Caco-2 (cell line): Measurements from ENCODE around the gene KIAA0825. TPM values are rescaled to one million over a fixed set of nuclear protein-coding genes. Genes with fewer than 3 reads are reported as not detected.

Experiments
- BruUV-seq: library from RNA; stranded (reverse); fragments of 400-500 nt; replicated peaks from 2 replicates; lab custom pipeline; 2021; lab: Mats Ljungman, UMichigan
- CTCF ChIA-PET: fragments of 300-600 bp; sonication (Branson Sonifier 250); formaldehyde crosslinking; loops from one replicate; lab custom pipeline; 2022; ENCODE audit warnings: antibody characterized with exemption; lab: Charles Lee
- POLR2A ChIA-PET: fragments of 300-600 bp; sonication (Branson Sonifier 250); formaldehyde crosslinking; loops from one replicate; lab custom pipeline; 2022; ENCODE audit warnings: antibody characterized with exemption; lab: Charles Lee
- DNase-seq, 2 experiments: peaks; one replicate each; pipeline versions ENCODE4 v3.0.0 to v3.0.0-alpha.2; 2020 to 2022
- H3K27me3 ChIP-seq: replicated peaks from 2 replicates; pipeline ENCODE4 v1.6.0; 2011; ENCODE audit warnings: low read length; ENCODE audit not compliant: control insufficient read depth, insufficient read depth
- H3K36me3 ChIP-seq: 2 replicates; pipeline ENCODE4 v1.5.1; 2011; ENCODE audit warnings: low read length; ENCODE audit not compliant: control insufficient read depth, insufficient read depth
- H3K4me1 ChIP-seq: fragments of 250-450 bp; sonication (Bioruptor Pico); 2 replicates; pipeline ENCODE4 v1.5.1; 2020; ENCODE audit warnings: mild to moderate bottlenecking
- H3K4me3 ChIP-seq: 2 replicates; pipeline ENCODE4 v1.5.1; 2011; ENCODE audit warnings: low read depth, mild to moderate bottlenecking, control low read depth, low read length
- H3K9me3 ChIP-seq: fragments of 250-450 bp; sonication (Bioruptor Pico); 2 replicates; pipeline ENCODE4 v1.5.1; 2020; ENCODE audit warnings: mild to moderate bottlenecking, moderate library complexity
- H3K27ac Mint-ChIP-seq: one replicate; pipeline ENCODE4 v1.8.0; 2022; ENCODE audit warnings: mixed read lengths; ENCODE audit not compliant: unreplicated experiment
- H3K27me3 Mint-ChIP-seq: one replicate; pipeline ENCODE4 v1.8.0; 2022; ENCODE audit warnings: mixed read lengths; ENCODE audit not compliant: insufficient read depth, unreplicated experiment
- H3K36me3 Mint-ChIP-seq: one replicate; pipeline ENCODE4 v1.8.0; 2022; ENCODE audit warnings: mild to moderate bottlenecking, mixed read lengths; ENCODE audit not compliant: insufficient read depth, unreplicated experiment
- H3K4me1 Mint-ChIP-seq: one replicate; pipeline ENCODE4 v1.8.0; 2022; ENCODE audit warnings: low read depth, mixed read lengths; ENCODE audit not compliant: unreplicated experiment
- H3K4me3 Mint-ChIP-seq: one replicate; pipeline ENCODE4 v1.8.0; 2022; ENCODE audit warnings: mild to moderate bottlenecking, moderate library complexity, mixed read lengths; ENCODE audit not compliant: unreplicated experiment
- H3K9me3 Mint-ChIP-seq: one replicate; pipeline ENCODE4 v1.8.0; 2022; ENCODE audit warnings: mixed read lengths; ENCODE audit not compliant: unreplicated experiment
- CTCF ChIP-seq, 2 experiments: fragments of 200-600 bp in 1 of 2; IDR thresholded peaks; 1 replicate in 1 of 2; 2 replicates in 1 of 2; pipeline versions ENCODE4 v1.5.1 to v1.8.0; 2011 to 2022; ENCODE audit warnings: antibody characterized with exemption in 1 of 2, control low read depth in 1 of 2, inconsistent platforms in 1 of 2, low read depth in 1 of 2, low read length in 1 of 2, mild to moderate bottlenecking in 1 of 2, moderate library complexity in 1 of 2; ENCODE audit not compliant: insufficient read depth in 1 of 2, severe bottlenecking in 1 of 2, unreplicated experiment in 1 of 2
- intact Hi-C: fragments of 100-400 bp; cut with micrococcal nuclease; formaldehyde crosslinking; loops from one replicate; pipeline ENCODE4 v1.10.0; 2022; ENCODE audit not compliant: unreplicated experiment
- total RNA-seq: library from RNA; stranded (reverse); gene quantifications from 2 replicates; pipeline ENCODE4 v1.2.3, GENCODE V29; 2022

The KIAA0825 gene
- total RNA-seq, 1 experiment from 2014 or later = 0.50 TPM

GRCh38 chr5:94199566-94199965 lies 418.8 kb downstream of the KIAA0825 start:
- Mint-ChIP-seq H3K4me3 (no peak overlapping the region), H3K4me1 (peaks cover 14% of the 10 kb centered on the region), H3K27me3 (no peaks in the 10 kb centered on the region), H3K36me3 (no peaks in the 10 kb centered on the region), H3K9me3 (peaks cover 6% of the 10 kb centered on the region), H3K27ac (peak overlapping the region; percentile 26)
- POLR2A ChIA-PET = no interaction called here
- intact Hi-C loops = loop anchor here (10.0 kb wide), 2 partner anchors 115 to 285 kb away; no protein-coding TSS in a partner anchor
- no TSS peak for BruUV-seq
- TF ChIP-seq CTCF (IDR thresholded peaks at IDR 0.05; ENCODE audit: insufficient read depth in 1 of 2, low read depth in 1 of 2, low read length in 1 of 2, severe bottlenecking in 1 of 2, unreplicated experiment in 1 of 2) = no peak
- no peaks in the 10 kb centered on the region for H3K36me3 ChIP-seq
- DNase-seq = no peak
- peaks cover 11% of the 10 kb centered on the region for H3K4me1 ChIP-seq
- no peaks in the 10 kb centered on the region for H3K27me3 ChIP-seq
- no peaks in the 10 kb centered on the region for H3K9me3 ChIP-seq
- no peak overlapping the region for H3K4me3 ChIP-seq
- CTCF ChIA-PET = no interaction called here

GRCh38 chr5:94197970-94198369 lies 420.4 kb downstream of the KIAA0825 start:
- ChIA-PET CTCF (no interaction called here), POLR2A (no interaction called here)
- Histone ChIP-seq H3K4me3 (no peak overlapping the region), H3K36me3 (no peaks in the 10 kb centered on the region), H3K9me3 (no peaks in the 10 kb centered on the region), H3K27me3 (no peaks in the 10 kb centered on the region), H3K4me1 (peaks cover 10% of the 10 kb centered on the region)
- Mint-ChIP-seq H3K27ac (no peak overlapping the region), H3K4me3 (no peak overlapping the region), H3K4me1 (peaks cover 17% of the 10 kb centered on the region), H3K36me3 (no peaks in the 10 kb centered on the region), H3K27me3 (no peaks in the 10 kb centered on the region), H3K9me3 (peaks cover 6% of the 10 kb centered on the region)
- DNase-seq = no peak
- TF ChIP-seq CTCF (IDR thresholded peaks at IDR 0.05; ENCODE audit: insufficient read depth in 1 of 2, low read depth in 1 of 2, low read length in 1 of 2, severe bottlenecking in 1 of 2, unreplicated experiment in 1 of 2) = no peak
- no TSS peak for BruUV-seq
- intact Hi-C loops = loop anchor here (10.0 kb wide), 2 partner anchors 117 to 283 kb away; no protein-coding TSS in a partner anchor

- no peaks in the 10 kb centered on the region for H3K36me3 Mint-ChIP-seq
- Histone ChIP-seq H3K27me3 (no peaks in the 10 kb centered on the region), H3K36me3 (no peaks in the 10 kb centered on the region), H3K4me1 (peaks cover 13% of the 10 kb centered on the region), H3K4me3 (no peak overlapping the region), H3K9me3 (no peaks in the 10 kb centered on the region)
- peaks cover 6% of the 10 kb centered on the region for H3K9me3 Mint-ChIP-seq
- no peak for DNase-seq
- ChIA-PET POLR2A (no interaction called here), CTCF (no interaction called here)
- no peaks in the 10 kb centered on the region for H3K27me3 Mint-ChIP-seq
- H3K27ac Mint-ChIP-seq = no peak overlapping the region
- BruUV-seq = no TSS peak
- no peak overlapping the region for H3K4me3 Mint-ChIP-seq
- peaks cover 22% of the 10 kb centered on the region for H3K4me1 Mint-ChIP-seq
- intact Hi-C loops = loop anchor here (10.0 kb wide), 2 partner anchors 118 to 282 kb away; no protein-coding TSS in a partner anchor
- TF ChIP-seq CTCF (IDR thresholded peaks at IDR 0.05; ENCODE audit: insufficient read depth in 1 of 2, low read depth in 1 of 2, low read length in 1 of 2, severe bottlenecking in 1 of 2, unreplicated experiment in 1 of 2) = no peak
Observed at GRCh38 chr5:94196953-94197352, 421.5 kb downstream of the KIAA0825 start.
